ENCODE measurements around the gene CACNG6. TPM values are rescaled to one million over a fixed set of nuclear protein-coding genes. Genes with fewer than 3 reads are reported as not detected.

Gene CACNG6
- total and polyA plus RNA-seq, 2 of the 13 experiments (the other 11 are each of a cell fraction or from before 2014, with no cell fraction given): not detected

GRCh38 chr19:53951436-53951835, 40.0 kb upstream of the CACNG6 start:
- intact Hi-C loops (cut with micrococcal nuclease; ENCODE audit: unreplicated experiment) (no loop called here), in situ Hi-C loops (cut with HindIII; ENCODE audit: extremely low pct_ligation_motif_present, low pct_unique_long_range_greater_than_20kb) (no loop called here)
- H3K4me3 ChIP-seq (replicated peaks in 1 of 3; ENCODE audit: insufficient read depth in 1 of 3, low read depth in 2 of 3, low read length in 3 of 3): no peak overlapping the region
- no peak overlapping the region for H3K4me2 ChIP-seq (ENCODE audit: low read depth, low read length)
- H3K79me2 ChIP-seq (ENCODE audit: insufficient read depth, low read length): no peaks in the 10 kb centered on the region
- WGBS (ENCODE audit: low lambda C conversion rate): 20% methylated on average over 11 of the region's 11 CpGs
- TF ChIP-seq MTERF4 (CRISPR knock-in tag; IDR thresholded peaks at IDR 0.05): no peak
- TF ChIP-seq HOXA7 (CRISPR knock-in tag; IDR thresholded peaks at IDR 0.05): no peak
- TF ChIP-seq ZNF850 (CRISPR knock-in tag; conservative IDR thresholded peaks at IDR 0.05): no peak
- TF ChIP-seq ZNF652 (CRISPR knock-in tag; IDR thresholded peaks at IDR 0.05; ENCODE audit: borderline replicate concordance, low read depth): no peak
- no peak for TF ChIP-seq ZBTB38 (CRISPR knock-in tag; IDR thresholded peaks at IDR 0.05)
- TF ChIP-seq PRPF4 (IDR thresholded peaks at IDR 0.05; ENCODE audit: low read depth, low read length, poor library complexity, severe bottlenecking): no peak
- no peak for TF ChIP-seq ZFP36L2 (CRISPR knock-in tag; IDR thresholded peaks at IDR 0.05)
- TF ChIP-seq XRCC5 (optimal IDR thresholded peaks at IDR 0.05; ENCODE audit: low read length): no peak
- TF ChIP-seq ZNF331 (CRISPR knock-in tag; IDR thresholded peaks at IDR 0.05): no peak
- TF ChIP-seq ZNF296 (CRISPR knock-in tag; conservative IDR thresholded peaks at IDR 0.05): no peak
- no peak for TF ChIP-seq KLF13 (CRISPR knock-in tag; IDR thresholded peaks at IDR 0.05)
- no peak for TF ChIP-seq PHF5A (CRISPR knock-in tag; IDR thresholded peaks at IDR 0.05; ENCODE audit: low read depth, unreplicated experiment)
- no peak for TF ChIP-seq STAT5B (CRISPR knock-in tag; IDR thresholded peaks at IDR 0.05)
- no peak for TF ChIP-seq SUZ12 (IDR thresholded peaks at IDR 0.05; ENCODE audit: low read depth, low read length)
- TF ChIP-seq ZMAT5 (CRISPR knock-in tag; IDR thresholded peaks at IDR 0.05; ENCODE audit: borderline replicate concordance, low read depth): no peak
- no peak for TF ChIP-seq CTCF (CRISPR knock-in tag; IDR thresholded peaks at IDR 0.05)
- H4K20me1 ChIP-seq (ENCODE audit: insufficient read depth, low read length): 0 out of 2 replicates have a peak, but pooled peaks cover 2% of the 10 kb centered on the region
- H3K27me3 ChIP-seq (ENCODE audit: control insufficient read depth in 1 of 2, insufficient read depth in 2 of 2, low read length in 2 of 2): peaks cover 0 to 6% of the 10 kb centered on the region in 2 experiments; a peak in 1 of 5 replicates
- no peak overlapping the region for H3K27ac ChIP-seq (ENCODE audit: extremely low read length, insufficient read depth, low read length)
- DNase-seq (ENCODE audit: low spot score): no peak
- H2AFZ ChIP-seq (ENCODE audit: low read length): no peak overlapping the region
- FAIRE-seq: no peak
- ChIA-PET CTCF (ENCODE audit: low intra/inter-chr PET ratio, low total read pairs) (no interaction called here), POLR2A (no interaction called here)
- BruUV-seq (replicated peaks): no TSS peak
- H3K4me1 ChIP-seq (ENCODE audit: insufficient read depth, low read length): no peaks in the 10 kb centered on the region
- no peaks in the 10 kb centered on the region for H3K9me3 ChIP-seq (ENCODE audit: low read length)
- no peak overlapping the region for H3K9ac ChIP-seq (ENCODE audit: insufficient read depth, low read depth, low read length)
- H3K36me3 ChIP-seq (replicated peaks in 1 of 2; ENCODE audit: control insufficient read depth in 1 of 2, insufficient read depth in 2 of 2, low read length in 2 of 2): no peaks in the 10 kb centered on the region
- no peak for ATAC-seq

Data from HepG2 (cell line).